ENCODE data around the gene NRCAM. TPM values are rescaled to one million over a fixed set of nuclear protein-coding genes. Genes with fewer than 3 reads are reported as not detected.

The NRCAM gene
- total and polyA plus RNA-seq, 2 of the 13 experiments (the other 11 are each of a cell fraction or from before 2014, with no cell fraction given), result 0.31 to 0.33 TPM

- peak; percentile 100 for ATAC-seq
- ChIA-PET CTCF (ENCODE audit: low intra/inter-chr PET ratio, low total read pairs) (no interaction called here), POLR2A (no interaction called here)
- Histone ChIP-seq H2AFZ (ENCODE audit: low read length) (no peak overlapping the region), H4K20me1 (ENCODE audit: insufficient read depth, low read length) (no peaks in the 10 kb centered on the region), H3K36me3 (replicated peaks in 1 of 2; ENCODE audit: control insufficient read depth in 1 of 2, insufficient read depth in 2 of 2, low read length in 2 of 2) (no peaks in the 10 kb centered on the region), H3K9ac (ENCODE audit: insufficient read depth, low read depth, low read length) (no peak overlapping the region), H3K27ac (ENCODE audit: extremely low read length, insufficient read depth, low read length) (peak overlapping the region; percentile 34), H3K4me2 (ENCODE audit: low read depth, low read length) (peak overlapping the region; percentile 60), H3K4me3 (replicated peaks in 1 of 3; ENCODE audit: insufficient read depth in 1 of 3, low read depth in 2 of 3, low read length in 3 of 3) (no peak overlapping the region; a peak in 1 of 6 replicates), H3K9me3 (ENCODE audit: low read length) (no peaks in the 10 kb centered on the region), H3K4me1 (ENCODE audit: insufficient read depth, low read length) (peaks cover 29% of the 10 kb centered on the region), H3K27me3 (ENCODE audit: control insufficient read depth in 1 of 2, insufficient read depth in 2 of 2, low read length in 2 of 2) (no peaks in the 10 kb centered on the region), H3K79me2 (ENCODE audit: insufficient read depth, low read length) (no peaks in the 10 kb centered on the region)
- no TSS peak for BruUV-seq (replicated peaks)
- peak; percentile 98 for DNase-seq (ENCODE audit: low spot score)
- in situ Hi-C loops (cut with HindIII; ENCODE audit: extremely low pct_ligation_motif_present, low pct_unique_long_range_greater_than_20kb), result no loop called here
- intact Hi-C loops (cut with micrococcal nuclease; ENCODE audit: unreplicated experiment), result loop anchor here (2.0 to 5.0 kb wide), 2 partner anchors 18 to 111 kb away; no protein-coding TSS in a partner anchor
- WGBS (ENCODE audit: low lambda C conversion rate), result 0% methylated on average over 3 of the region's 4 CpGs
- FAIRE-seq, result peak; percentile 99
- no peak for TF ChIP-seq IKZF4 (CRISPR knock-in tag; IDR thresholded peaks at IDR 0.05; ENCODE audit: borderline replicate concordance, low read depth, not compliant biosample characterization)
- TF ChIP-seq ZFP36L2 (CRISPR knock-in tag; IDR thresholded peaks at IDR 0.05), result no peak
- TF ChIP-seq, protein P1, sequence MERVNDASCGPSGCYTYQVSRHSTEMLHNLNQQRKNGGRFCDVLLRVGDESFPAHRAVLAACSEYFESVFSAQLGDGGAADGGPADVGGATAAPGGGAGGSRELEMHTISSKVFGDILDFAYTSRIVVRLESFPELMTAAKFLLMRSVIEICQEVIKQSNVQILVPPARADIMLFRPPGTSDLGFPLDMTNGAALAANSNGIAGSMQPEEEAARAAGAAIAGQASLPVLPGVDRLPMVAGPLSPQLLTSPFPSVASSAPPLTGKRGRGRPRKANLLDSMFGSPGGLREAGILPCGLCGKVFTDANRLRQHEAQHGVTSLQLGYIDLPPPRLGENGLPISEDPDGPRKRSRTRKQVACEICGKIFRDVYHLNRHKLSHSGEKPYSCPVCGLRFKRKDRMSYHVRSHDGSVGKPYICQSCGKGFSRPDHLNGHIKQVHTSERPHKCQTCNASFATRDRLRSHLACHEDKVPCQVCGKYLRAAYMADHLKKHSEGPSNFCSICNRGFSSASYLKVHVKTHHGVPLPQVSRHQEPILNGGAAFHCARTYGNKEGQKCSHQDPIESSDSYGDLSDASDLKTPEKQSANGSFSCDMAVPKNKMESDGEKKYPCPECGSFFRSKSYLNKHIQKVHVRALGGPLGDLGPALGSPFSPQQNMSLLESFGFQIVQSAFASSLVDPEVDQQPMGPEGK (CRISPR knock-in tag; IDR thresholded peaks at IDR 0.05), result peak; percentile 71
- no peak for TF ChIP-seq KDM5A (IDR thresholded peaks at IDR 0.05; ENCODE audit: borderline replicate concordance, low read length)
- no peak for TF ChIP-seq ZNF703 (CRISPR knock-in tag; IDR thresholded peaks at IDR 0.05; ENCODE audit: borderline replicate concordance)
- no peak for TF ChIP-seq ESRRA (CRISPR knock-in tag; IDR thresholded peaks at IDR 0.05; ENCODE audit: low read depth)
- TF ChIP-seq ZNF674 (CRISPR knock-in tag; IDR thresholded peaks at IDR 0.05; ENCODE audit: low read depth), result no peak
- no peak for TF ChIP-seq ZNF496 (CRISPR knock-in tag; IDR thresholded peaks at IDR 0.05; ENCODE audit: insufficient replicate concordance)
- peak; percentile 72; the same call in 1 of the 2 replicates for TF ChIP-seq CEBPG (CRISPR knock-in tag; IDR thresholded peaks at IDR 0.05)
- peak; percentile 85; the same call in 1 of the 2 replicates for TF ChIP-seq ZNF557 (CRISPR knock-in tag; IDR thresholded peaks at IDR 0.05)
- no peak for TF ChIP-seq ZNF615 (CRISPR knock-in tag; IDR thresholded peaks at IDR 0.05; ENCODE audit: borderline replicate concordance)
- TF ChIP-seq PCBP2 (optimal IDR thresholded peaks at IDR 0.05; ENCODE audit: low read depth, low read length, poor library complexity, severe bottlenecking), result no peak
- TF ChIP-seq PAX8 (CRISPR knock-in tag; IDR thresholded peaks at IDR 0.05; ENCODE audit: borderline replicate concordance), result no peak
- no peak for TF ChIP-seq ZNF253 (CRISPR knock-in tag; IDR thresholded peaks at IDR 0.05; ENCODE audit: borderline replicate concordance)
- TF ChIP-seq MXD4 (CRISPR knock-in tag; IDR thresholded peaks at IDR 0.05), result no peak
- TF ChIP-seq NFATC3 (CRISPR knock-in tag; IDR thresholded peaks at IDR 0.05), result no peak
- no peak for TF ChIP-seq ZZZ3 (CRISPR knock-in tag; IDR thresholded peaks at IDR 0.05; ENCODE audit: borderline replicate concordance)
- TF ChIP-seq NPAS2 (CRISPR knock-in tag; IDR thresholded peaks at IDR 0.05; ENCODE audit: borderline replicate concordance), result no peak
- no peak for TF ChIP-seq TOE1 (CRISPR knock-in tag; IDR thresholded peaks at IDR 0.05)
These were observed 97.7 kb downstream of the NRCAM start for GRCh38 chr7:108358553-108358952.

Data from HepG2 (cell line).